ENCODE results near the gene NCOA1. TPM values are rescaled to one million over a fixed set of nuclear protein-coding genes. Genes with fewer than 3 reads are reported as not detected.

Gene NCOA1
- total RNA-seq, 2 experiments from 2014 or later = 35.5 to 40.6 TPM

DNA sequence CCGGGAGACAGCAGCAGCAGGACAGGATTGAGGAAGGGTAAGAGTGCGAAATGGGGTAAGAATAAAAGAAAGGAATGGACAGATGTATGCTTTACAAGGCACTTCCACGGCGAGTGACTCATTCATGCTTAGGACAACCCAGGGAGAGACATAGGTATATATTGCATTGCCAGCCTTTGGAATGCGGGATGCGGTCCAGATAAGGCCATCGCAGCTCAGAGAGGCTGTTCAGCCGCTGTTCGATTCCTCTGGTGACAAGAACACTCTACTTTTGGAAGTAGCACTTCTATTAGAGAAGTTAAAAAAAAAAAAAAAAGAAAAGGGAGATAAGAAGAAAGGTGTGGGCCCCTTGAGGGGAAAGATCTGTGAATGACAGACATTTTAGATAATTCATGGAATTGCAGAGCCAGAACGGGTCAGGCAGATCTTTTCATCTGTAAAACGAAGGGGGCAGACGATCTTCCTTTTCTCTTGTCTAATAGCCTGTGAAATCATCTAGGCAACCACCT, 819 bp upstream of the NCOA1 start:
- CTCF ChIA-PET = no interaction called here
- Mint-ChIP-seq H3K4me1 (ENCODE audit: low read depth) (peaks cover 59% of the 10 kb centered on the region), H3K9me3 (no peaks in the 10 kb centered on the region), H3K4me3 (peak overlapping the region; percentile 89), H3K27me3 (no peaks in the 10 kb centered on the region), H3K36me3 (ENCODE audit: low read depth) (peaks cover 12% of the 10 kb centered on the region), H3K27ac (peak overlapping the region; percentile 94)
- DNase-seq (peak in 4 of 14 experiments; percentile 4 to 41 (median 24)), ATAC-seq (ENCODE audit: poor library complexity) (no peak)
- Histone ChIP-seq H3K9me3 (ENCODE audit: control insufficient read depth in 1 of 2, insufficient read depth in 1 of 2, low read length in 2 of 2) (no peaks in the 10 kb centered on the region), H3K4me1 (ENCODE audit: insufficient read depth, low read length) (peaks cover 31% of the 10 kb centered on the region), H3K27me3 (ENCODE audit: control insufficient read depth in 1 of 2, insufficient read depth in 2 of 2, low read length in 2 of 2) (no peaks in the 10 kb centered on the region), H3K36me3 (ENCODE audit: insufficient read depth, low read length) (no peaks in the 10 kb centered on the region), H3K27ac (ENCODE audit: low read depth in 1 of 2, low read length in 2 of 2) (peak overlapping the region; percentile 76 to 81), H3K4me3 (ENCODE audit: low read length) (peak overlapping the region; percentile 59)
- POLR2A ChIA-PET = interaction anchor here (0.6 to 1.8 kb wide), 6 partner anchors 12 to 413 kb away, joined by 3 to 16 read pairs (median 4); partner anchors contain the start of genes CENPO, ITSN2 and PTRHD1
- TF ChIP-seq, protein P1, sequence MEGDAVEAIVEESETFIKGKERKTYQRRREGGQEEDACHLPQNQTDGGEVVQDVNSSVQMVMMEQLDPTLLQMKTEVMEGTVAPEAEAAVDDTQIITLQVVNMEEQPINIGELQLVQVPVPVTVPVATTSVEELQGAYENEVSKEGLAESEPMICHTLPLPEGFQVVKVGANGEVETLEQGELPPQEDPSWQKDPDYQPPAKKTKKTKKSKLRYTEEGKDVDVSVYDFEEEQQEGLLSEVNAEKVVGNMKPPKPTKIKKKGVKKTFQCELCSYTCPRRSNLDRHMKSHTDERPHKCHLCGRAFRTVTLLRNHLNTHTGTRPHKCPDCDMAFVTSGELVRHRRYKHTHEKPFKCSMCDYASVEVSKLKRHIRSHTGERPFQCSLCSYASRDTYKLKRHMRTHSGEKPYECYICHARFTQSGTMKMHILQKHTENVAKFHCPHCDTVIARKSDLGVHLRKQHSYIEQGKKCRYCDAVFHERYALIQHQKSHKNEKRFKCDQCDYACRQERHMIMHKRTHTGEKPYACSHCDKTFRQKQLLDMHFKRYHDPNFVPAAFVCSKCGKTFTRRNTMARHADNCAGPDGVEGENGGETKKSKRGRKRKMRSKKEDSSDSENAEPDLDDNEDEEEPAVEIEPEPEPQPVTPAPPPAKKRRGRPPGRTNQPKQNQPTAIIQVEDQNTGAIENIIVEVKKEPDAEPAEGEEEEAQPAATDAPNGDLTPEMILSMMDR (IDR thresholded peaks at IDR 0.05) = no peak
- intact Hi-C loops (cut with DNase I, micrococcal nuclease) = loop anchor here (5.0 to 10.0 kb wide), 6 partner anchors 305 to 1385 kb away; partner anchors contain the start of genes ADCY3 (in 1 of the 2), ASXL2 (in 1 of the 2), CENPO (in 1 of the 2) and PTRHD1 (in 1 of the 2)

DNA sequence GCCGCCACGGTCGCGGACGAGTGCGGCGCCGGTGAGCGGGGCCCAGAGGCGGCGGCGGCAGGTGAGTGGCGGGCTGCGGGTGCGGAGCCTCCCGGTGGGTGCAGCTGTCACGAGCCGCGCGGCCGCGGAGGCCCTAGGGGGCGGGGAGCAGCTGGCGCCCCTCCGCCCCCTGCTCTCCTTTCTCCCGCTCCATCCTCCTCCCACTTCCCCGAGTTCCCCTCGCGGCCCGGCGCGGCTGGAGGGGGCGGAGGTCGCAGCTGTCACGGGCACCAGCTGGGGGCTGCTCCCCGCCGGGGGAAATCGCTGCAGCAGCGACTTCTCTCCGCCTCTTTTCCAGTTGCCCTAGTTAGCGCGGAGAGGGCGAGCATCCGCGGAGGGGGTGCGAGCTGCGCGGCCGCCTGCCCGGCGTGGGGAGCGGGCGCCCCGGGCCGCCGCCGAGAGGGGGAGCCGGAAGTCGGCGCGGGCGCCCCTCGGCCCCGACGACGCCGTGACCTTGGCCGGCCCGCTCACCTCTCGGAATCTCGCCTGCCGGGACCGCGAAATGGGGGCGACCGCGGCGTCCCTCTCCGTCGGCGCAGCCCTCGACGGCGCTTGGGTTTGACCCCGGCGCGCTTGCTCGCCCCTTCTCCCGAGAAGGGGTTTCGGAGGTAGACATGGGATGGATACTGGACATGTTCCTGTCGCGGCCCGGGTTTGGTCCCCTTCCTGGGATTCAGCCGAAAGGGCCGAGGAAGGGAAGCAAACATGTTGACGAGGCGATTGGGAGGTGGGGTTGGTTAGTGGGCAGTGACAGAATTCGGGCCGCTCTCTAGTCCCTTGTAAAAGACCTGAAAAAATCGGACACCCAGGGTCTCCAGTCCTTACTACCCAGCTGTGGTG, 727 bp downstream of the NCOA1 start:
- Mint-ChIP-seq H3K27ac (peak overlapping the region; percentile 67), H3K36me3 (ENCODE audit: low read depth) (peaks cover 12% of the 10 kb centered on the region), H3K27me3 (no peaks in the 10 kb centered on the region), H3K4me1 (ENCODE audit: low read depth) (peaks cover 73% of the 10 kb centered on the region), H3K9me3 (no peaks in the 10 kb centered on the region), H3K4me3 (peak overlapping the region; percentile 92)
- H3K4me1 ChIP-seq (ENCODE audit: insufficient read depth, low read length) = peaks cover 34% of the 10 kb centered on the region
- peak overlapping the region in 1 of 2 donors; percentile 48 for H3K27ac ChIP-seq (ENCODE audit: low read depth in 1 of 2, low read length in 2 of 2)
- DNase-seq (peak; percentile 22 to 86 (median 54)), ATAC-seq (ENCODE audit: poor library complexity) (peak; percentile 47)
- TF ChIP-seq, protein P1 (IDR thresholded peaks at IDR 0.05) = no peak
- no peaks in the 10 kb centered on the region for H3K36me3 ChIP-seq (ENCODE audit: insufficient read depth, low read length)
- intact Hi-C loops (cut with DNase I, micrococcal nuclease) = loop anchor here (2.0 to 10.0 kb wide), 7 partner anchors 301 to 1383 kb away; partner anchors contain the start of genes CENPO (in 2 of the 2), PTRHD1 (in 2 of the 2), ADCY3 (in 1 of the 2) and ASXL2 (in 1 of the 2)
- H3K27me3 ChIP-seq (ENCODE audit: control insufficient read depth in 1 of 2, insufficient read depth in 2 of 2, low read length in 2 of 2) = no peaks in the 10 kb centered on the region
- no peaks in the 10 kb centered on the region for H3K9me3 ChIP-seq (ENCODE audit: control insufficient read depth in 1 of 2, insufficient read depth in 1 of 2, low read length in 2 of 2)
- ChIA-PET POLR2A (interaction anchor here (0.7 to 1.8 kb wide), 10 partner anchors 14 to 564 kb away, joined by 3 to 16 read pairs (median 4); partner anchors contain the start of genes CENPO, ITSN2 and PTRHD1), CTCF (interaction anchor here (1.0 kb wide), 1 partner anchor 16 kb away, joined by 3 read pairs; no protein-coding TSS in a partner anchor)
- H3K4me3 ChIP-seq (ENCODE audit: low read length) = peak overlapping the region; percentile 60

Data from CD4-positive, alpha-beta T cell (primary cell).